GM13977 (cell line): Measurements from ENCODE around the gene TBR1.
A peak's percentile ranks its signal among the peaks of the same experiment; 100 is the strongest.

Experiments used
- DNase-seq: peaks from one replicate; pipeline ENCODE4 v3.0.0; 2012; ENCODE audit warnings: low spot score
- CTCF ChIP-seq: IDR thresholded peaks from 2 replicates; pipeline ENCODE4 v1.5.1; 2012; ENCODE audit warnings: mild to moderate bottlenecking, control low read depth; ENCODE audit not compliant: insufficient read depth; ENCODE audit errors: extremely low read depth, missing control alignments
- in situ Hi-C: fragments of 300-500 bp; cut with MboI; formaldehyde crosslinking; loops from one replicate; pipeline ENCODE4 v1.12.0; 2022; ENCODE audit warnings: low sequenced_read_pairs, low pct_unique_long_range_greater_than_20kb, mixed read lengths, inconsistent platforms; ENCODE audit not compliant: unreplicated experiment

The TBR1 gene

DNA sequence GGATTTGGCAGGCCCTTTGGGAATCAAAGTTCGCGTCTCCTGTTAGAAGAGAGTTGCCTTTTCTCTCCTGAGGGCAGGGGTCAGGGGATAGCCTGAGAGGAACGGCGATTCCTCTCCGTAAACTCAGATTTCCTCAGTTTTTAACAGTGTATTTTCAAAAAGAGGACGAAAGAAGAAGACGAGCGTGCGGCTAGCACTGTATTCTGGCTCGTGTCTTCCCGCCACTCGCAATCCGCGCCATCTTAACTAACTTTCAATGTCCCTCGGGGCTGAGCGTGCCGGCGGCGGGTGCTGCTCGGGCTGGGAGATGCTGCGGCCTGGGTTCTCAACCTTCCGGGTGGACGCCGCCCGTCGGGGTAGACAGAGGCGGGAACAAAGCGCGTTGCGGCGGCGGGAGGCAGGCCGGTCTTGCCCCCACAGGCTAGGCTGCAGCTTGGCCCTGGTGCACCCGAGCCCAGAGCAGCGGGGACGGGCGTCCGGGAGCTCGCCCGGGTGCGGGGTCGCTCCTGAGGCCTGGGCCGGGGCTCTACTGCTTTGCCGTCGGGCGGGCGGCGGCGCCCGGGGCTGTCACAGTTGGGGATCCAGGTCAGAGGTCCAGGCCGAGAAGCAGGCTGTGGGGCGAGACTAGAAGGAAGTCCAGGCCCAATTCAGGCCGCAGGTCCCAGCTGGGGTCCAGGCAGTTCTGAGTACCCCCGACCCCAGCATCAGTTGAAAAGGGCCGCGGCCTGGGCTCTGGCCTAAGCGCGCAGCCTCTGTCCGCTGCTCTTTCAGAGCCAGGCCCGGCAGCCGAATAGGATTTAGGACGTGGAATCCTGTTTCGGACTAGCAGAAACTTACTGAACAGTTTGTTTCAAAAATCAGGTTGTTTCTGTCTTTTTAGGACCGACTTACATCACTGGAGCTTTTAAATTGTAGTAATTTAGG, 11.8 kb downstream of the TBR1 start:
- in situ Hi-C loops: no loop called here
- DNase-seq: peak; percentile 25
- no peak for TF ChIP-seq CTCF

DNA sequence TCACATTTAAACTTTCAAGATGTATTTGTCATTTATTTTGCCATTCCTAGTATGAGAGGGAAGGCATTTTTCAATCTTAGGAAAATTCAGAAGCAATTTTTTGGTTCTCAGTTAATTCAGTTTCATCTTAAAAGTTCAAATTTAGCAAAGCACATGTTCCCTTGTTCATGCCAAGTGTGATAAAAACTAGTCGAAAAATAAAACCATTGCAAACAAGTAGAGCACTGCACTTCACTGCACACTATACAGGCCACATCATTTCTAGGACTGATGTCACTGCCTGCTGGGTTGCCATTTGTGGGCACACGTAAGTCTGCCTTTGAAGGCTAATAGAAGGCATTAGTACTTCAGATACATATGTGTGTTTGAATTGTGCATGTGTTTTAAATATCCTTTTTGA, 14.3 kb downstream of the TBR1 start:
- TF ChIP-seq CTCF: no peak
- in situ Hi-C loops: no loop called here
- DNase-seq: no peak

DNA sequence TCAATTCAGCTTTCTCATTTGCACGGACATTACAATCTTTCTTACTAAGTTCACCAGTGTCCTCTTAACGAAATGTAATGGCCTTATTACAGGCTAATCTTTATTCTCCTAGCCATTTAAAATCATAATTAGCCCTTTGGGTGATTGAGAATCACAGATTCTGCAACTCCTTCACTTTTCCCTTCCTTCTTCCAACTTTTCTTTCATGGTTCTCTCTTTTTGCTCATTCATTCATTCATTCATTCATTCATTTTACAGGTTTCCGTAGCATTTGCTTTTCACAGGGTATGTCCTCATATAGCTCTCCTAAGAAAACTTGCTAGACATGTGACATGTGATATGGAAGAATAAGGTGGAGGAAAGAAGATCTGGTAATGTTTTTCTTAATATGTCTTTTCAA, 16.0 kb downstream of the TBR1 start:
- in situ Hi-C loops: no loop called here
- no peak for DNase-seq
- no peak for TF ChIP-seq CTCF

GRCh38 chr2:161434118-161434517, 18.0 kb downstream of the TBR1 start:
- no peak for DNase-seq
- in situ Hi-C loops: no loop called here
- TF ChIP-seq CTCF: no peak

GRCh38 chr2:161436411-161436810, 20.3 kb downstream of the TBR1 start:
- DNase-seq: no peak
- no peak for TF ChIP-seq CTCF
- in situ Hi-C loops: no loop called here

- DNase-seq: no peak
- in situ Hi-C loops: no loop called here
- no peak for TF ChIP-seq CTCF
These were observed 22.5 kb downstream of the TBR1 start for GRCh38 chr2:161438598-161438997.
